GM20000 (cell line): Measurements from ENCODE around the gene RARG.

ENCODE experiments used
- DNase-seq: peaks from one replicate; pipeline ENCODE4 v3.0.0; 2012; ENCODE audit warnings: low spot score
- CTCF ChIP-seq: IDR thresholded peaks from 2 replicates; pipeline ENCODE4 v1.5.1; 2012; ENCODE audit warnings: mild to moderate bottlenecking, control low read depth; ENCODE audit errors: extremely low read depth, missing control alignments

Gene RARG

GRCh38 chr12:53233671-53234121, 1.7 kb upstream of the RARG start:
- no peak for TF ChIP-seq CTCF
- no peak for DNase-seq

- TF ChIP-seq CTCF: no peak
- DNase-seq: no peak
Measured at GRCh38 chr12:53232646-53233461, 845 bp upstream of the RARG start.

GRCh38 chr12:53231671-53231920, 413 bp downstream of the RARG start:
- DNase-seq: no peak
- no peak for TF ChIP-seq CTCF

- DNase-seq: no peak
- no peak for TF ChIP-seq CTCF
Measured at GRCh38 chr12:53230108-53230845, 1.7 kb downstream of the RARG start.

GRCh38 chr12:53229454-53229853, 2.6 kb downstream of the RARG start:
- no peak for TF ChIP-seq CTCF
- DNase-seq: no peak

GRCh38 chr12:53227836-53228235, 4.2 kb downstream of the RARG start:
- no peak for TF ChIP-seq CTCF
- no peak for DNase-seq

- DNase-seq: no peak
- no peak for TF ChIP-seq CTCF
Measured at GRCh38 chr12:53227341-53227740, 4.7 kb downstream of the RARG start.
